WERI-Rb-1 (cell line): ENCODE results near the gene PNPT1.

ENCODE experiments used
- DNase-seq: peaks from one replicate; pipeline ENCODE4 v3.0.0-alpha.2; 2020
- H3K27ac ChIP-seq: fragments of 250-450 bp; sonication (Bioruptor Pico); 2 replicates; pipeline ENCODE4 v1.5.1; 2020; ENCODE audit warnings: mild to moderate bottlenecking, moderate library complexity
- H3K27me3 ChIP-seq: fragments of 250-450 bp; sonication (Bioruptor Pico); 2 replicates; pipeline ENCODE4 v1.5.1; 2021; ENCODE audit warnings: mild to moderate bottlenecking, low read depth, moderate library complexity; ENCODE audit not compliant: insufficient read depth, severe bottlenecking
- H3K36me3 ChIP-seq: fragments of 250-450 bp; sonication (Bioruptor Pico); 2 replicates; pipeline ENCODE4 v1.5.1; 2020; ENCODE audit warnings: mild to moderate bottlenecking, moderate library complexity
- H3K4me3 ChIP-seq: 2 replicates; pipeline ENCODE4 v1.5.1; 2011; ENCODE audit warnings: low read depth, mild to moderate bottlenecking, control low read depth, low read length
- H3K9me3 ChIP-seq: fragments of 250-450 bp; sonication (Bioruptor Pico); 2 replicates; pipeline ENCODE4 v1.5.1; 2021; ENCODE audit warnings: mild to moderate bottlenecking, moderate library complexity; ENCODE audit not compliant: severe bottlenecking
- TF ChIP-seq, protein P1 (sequence below): IDR thresholded peaks from 2 replicates; pipeline ENCODE4 v1.5.1; 2011; ENCODE audit warnings: low read depth, mild to moderate bottlenecking, control low read depth, inconsistent platforms, low read length

The PNPT1 gene

DNA sequence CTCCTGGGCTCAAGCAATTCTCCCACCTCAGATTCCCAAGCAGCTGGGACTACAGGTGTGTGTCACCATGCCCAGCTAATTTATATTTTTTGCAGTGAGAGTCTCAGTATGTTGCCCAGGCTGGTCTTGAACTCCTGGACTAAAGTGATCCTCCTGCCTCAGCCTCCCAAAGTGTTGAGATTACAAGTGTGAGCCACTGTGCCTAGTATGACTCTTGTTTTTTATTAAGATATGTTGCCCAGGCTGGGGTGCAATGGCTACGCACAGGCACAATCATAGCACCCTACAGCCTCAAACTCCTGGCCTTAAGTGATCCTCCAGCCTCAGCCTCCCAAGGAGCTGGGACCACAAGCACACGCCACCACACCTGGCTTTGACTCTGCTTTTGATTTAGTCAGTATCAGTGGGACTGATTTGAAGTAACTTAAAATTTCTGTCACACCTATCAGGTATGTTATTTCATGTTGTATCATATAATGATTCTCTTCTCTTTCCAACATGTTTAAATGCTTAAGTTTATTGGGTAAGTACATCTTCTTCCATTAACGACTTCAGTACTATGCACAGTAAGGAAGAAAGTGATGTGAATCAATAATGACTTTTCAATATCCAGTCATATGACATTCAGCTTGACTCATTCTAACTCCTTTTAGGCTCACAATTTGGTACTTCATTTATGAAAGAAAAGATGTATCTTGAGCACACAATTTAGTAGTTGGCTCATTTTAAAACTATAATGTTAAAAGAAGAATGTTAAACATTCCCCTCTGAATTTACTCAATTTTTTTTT lies 82.5 kb downstream of the PNPT1 start:
- Histone ChIP-seq H3K9me3 (no peaks in the 10 kb centered on the region), H3K27ac (no peak overlapping the region), H3K27me3 (no peaks in the 10 kb centered on the region), H3K36me3 (peaks cover 45% of the 10 kb centered on the region), H3K4me3 (no peak overlapping the region)
- DNase-seq = no peak
- TF ChIP-seq, protein P1, sequence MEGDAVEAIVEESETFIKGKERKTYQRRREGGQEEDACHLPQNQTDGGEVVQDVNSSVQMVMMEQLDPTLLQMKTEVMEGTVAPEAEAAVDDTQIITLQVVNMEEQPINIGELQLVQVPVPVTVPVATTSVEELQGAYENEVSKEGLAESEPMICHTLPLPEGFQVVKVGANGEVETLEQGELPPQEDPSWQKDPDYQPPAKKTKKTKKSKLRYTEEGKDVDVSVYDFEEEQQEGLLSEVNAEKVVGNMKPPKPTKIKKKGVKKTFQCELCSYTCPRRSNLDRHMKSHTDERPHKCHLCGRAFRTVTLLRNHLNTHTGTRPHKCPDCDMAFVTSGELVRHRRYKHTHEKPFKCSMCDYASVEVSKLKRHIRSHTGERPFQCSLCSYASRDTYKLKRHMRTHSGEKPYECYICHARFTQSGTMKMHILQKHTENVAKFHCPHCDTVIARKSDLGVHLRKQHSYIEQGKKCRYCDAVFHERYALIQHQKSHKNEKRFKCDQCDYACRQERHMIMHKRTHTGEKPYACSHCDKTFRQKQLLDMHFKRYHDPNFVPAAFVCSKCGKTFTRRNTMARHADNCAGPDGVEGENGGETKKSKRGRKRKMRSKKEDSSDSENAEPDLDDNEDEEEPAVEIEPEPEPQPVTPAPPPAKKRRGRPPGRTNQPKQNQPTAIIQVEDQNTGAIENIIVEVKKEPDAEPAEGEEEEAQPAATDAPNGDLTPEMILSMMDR = no peak

DNA sequence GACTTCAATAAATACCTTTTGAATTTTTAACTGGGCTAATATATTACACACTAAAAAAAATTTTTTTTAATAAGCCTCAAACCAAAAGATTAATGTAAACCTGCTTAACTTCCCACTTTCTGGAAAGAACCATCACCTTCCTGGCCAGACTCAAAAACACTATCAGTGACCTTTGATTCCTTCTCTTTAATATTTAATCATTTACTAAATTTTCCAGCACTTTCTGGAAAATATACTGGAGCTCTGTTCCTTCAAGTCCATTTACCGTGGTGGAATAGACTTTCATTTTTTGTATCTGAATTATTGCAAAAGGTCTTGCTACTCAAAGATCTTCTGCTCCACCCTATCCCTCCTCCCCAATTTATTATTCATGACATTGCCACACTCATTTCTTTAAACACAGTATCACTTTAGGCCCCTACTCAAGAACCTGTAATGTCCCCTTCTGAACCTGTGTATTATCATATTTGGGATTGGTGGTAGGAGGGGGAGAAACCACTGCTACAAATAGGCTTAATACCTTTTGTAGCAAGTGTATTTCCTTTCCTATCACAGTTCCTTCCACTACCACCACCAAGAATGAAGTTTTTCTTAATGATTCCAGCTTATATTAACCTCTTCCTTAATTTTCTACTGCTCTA lies 83.6 kb downstream of the PNPT1 start:
- H3K4me3 ChIP-seq = no peak overlapping the region
- H3K9me3 ChIP-seq = no peaks in the 10 kb centered on the region
- H3K27ac ChIP-seq = no peak overlapping the region
- no peaks in the 10 kb centered on the region for H3K27me3 ChIP-seq
- peaks cover 40% of the 10 kb centered on the region for H3K36me3 ChIP-seq
- no peak for DNase-seq
- TF ChIP-seq, protein P1 = no peak

DNA sequence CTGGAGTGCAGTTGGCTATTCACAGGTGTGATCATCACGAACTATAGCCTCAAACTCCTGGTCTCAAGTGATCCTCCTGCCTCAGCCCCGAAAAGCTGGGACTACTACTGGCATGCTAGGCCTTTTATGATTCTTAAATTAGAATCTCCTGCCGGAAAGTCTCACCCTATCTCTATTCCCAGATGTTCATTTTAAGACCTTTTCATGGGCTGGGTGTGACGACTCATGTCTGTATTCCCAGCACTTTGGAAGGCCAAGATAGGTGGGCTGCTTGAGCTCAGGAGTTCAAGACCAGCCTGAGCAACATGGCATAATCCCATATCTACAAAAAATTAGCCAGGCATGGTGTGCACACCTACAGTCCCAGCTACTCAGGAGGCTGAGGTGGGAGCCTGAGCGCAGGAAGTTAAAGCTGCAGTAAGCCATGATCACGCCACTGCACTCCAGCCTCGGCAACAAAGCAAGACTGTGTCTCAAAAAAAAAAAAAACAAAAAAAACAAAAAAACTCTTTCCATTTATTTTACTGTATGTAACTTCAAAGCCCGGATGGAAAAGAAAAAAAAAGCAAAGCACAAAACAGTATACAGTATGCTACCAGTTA lies 84.3 kb downstream of the PNPT1 start:
- TF ChIP-seq, protein P1 = no peak
- Histone ChIP-seq H3K36me3 (peaks cover 33% of the 10 kb centered on the region), H3K27ac (no peak overlapping the region), H3K27me3 (no peaks in the 10 kb centered on the region), H3K9me3 (no peaks in the 10 kb centered on the region), H3K4me3 (no peak overlapping the region)
- DNase-seq = no peak

DNA sequence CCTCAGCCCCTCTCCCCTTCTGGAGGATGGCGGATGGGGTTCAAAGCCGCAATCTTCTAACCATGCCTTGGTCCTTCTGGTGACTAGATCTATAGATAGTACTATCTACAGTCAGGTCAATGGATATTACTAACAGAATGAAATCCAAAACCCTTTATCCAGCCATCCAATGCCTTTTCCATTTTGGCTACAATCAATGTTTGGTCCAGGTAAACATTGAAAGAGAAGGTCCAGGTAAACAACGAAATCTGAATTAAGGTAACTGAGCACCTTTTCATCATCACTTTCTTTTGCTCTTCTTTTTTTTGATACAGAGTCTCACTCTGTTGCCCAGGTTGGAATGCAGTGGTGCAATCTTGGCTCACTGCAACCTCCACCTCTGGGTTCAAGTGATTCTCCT lies 85.9 kb downstream of the PNPT1 start:
- Histone ChIP-seq H3K36me3 (peaks cover 34% of the 10 kb centered on the region), H3K27me3 (no peaks in the 10 kb centered on the region), H3K27ac (no peak overlapping the region), H3K9me3 (no peaks in the 10 kb centered on the region), H3K4me3 (no peak overlapping the region)
- DNase-seq = no peak
- TF ChIP-seq, protein P1 = no peak

DNA sequence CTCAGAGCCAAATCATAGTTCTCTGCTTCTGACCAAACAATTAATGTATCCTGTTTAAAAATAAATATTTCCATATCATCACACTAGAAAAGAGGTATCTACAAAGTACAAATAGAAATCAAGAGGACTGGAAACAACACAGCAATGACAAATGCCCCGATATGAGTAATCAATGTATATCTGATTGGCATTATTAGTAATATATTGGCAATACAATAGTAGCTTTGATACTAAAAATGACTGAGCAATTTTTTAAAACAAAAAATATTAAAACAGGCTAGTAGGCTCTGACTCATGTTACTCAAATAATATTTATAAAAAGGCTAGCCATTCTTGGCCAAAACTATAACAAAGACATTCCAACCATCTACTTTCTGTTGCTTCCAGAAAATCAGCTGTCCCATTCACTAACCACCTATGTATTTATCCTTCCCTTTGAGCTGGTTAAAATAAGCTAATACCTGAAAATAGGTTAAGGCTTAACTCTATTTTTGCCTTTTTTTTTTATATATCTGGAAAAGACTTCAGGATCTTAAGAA lies 89.5 kb downstream of the PNPT1 start:
- Histone ChIP-seq H3K9me3 (no peaks in the 10 kb centered on the region), H3K27me3 (no peaks in the 10 kb centered on the region), H3K4me3 (no peak overlapping the region), H3K36me3 (peaks cover 27% of the 10 kb centered on the region), H3K27ac (no peak overlapping the region)
- TF ChIP-seq, protein P1 = no peak
- DNase-seq = no peak
